Spleen (tissue), 11 donors: ENCODE measurements around the gene NPM3. TPM values are rescaled to one million over a fixed set of nuclear protein-coding genes. Genes with fewer than 3 reads are reported as not detected.
A peak's percentile ranks its signal among the peaks of the same experiment; 100 is the strongest.

Experiments
- DNase-seq: peaks from one replicate; pipeline ENCODE4 v3.0.0-alpha.2; 2020
- H3K27ac ChIP-seq, 8 donors: fragments of 200-600 bp; sonication (generic) in 7 of 8; 1 replicate in 4 of 8; 2 replicates in 4 of 8; pipeline versions ENCODE4 v1.5.0 to v1.8.0; 2016 to 2021; ENCODE audit warnings: inconsistent platforms in 4 of 8, mild to moderate bottlenecking in 4 of 8, moderate library complexity in 1 of 8
- H3K27me3 ChIP-seq, 7 donors: fragments of 200-600 bp; sonication (generic) in 6 of 7; replicated peaks in 1 of 7; 1 replicate in 4 of 7; 2 replicates in 3 of 7; pipeline versions ENCODE4 v1.5.0 to v1.8.0; 2016 to 2021; ENCODE audit warnings: inconsistent platforms in 3 of 7, mild to moderate bottlenecking in 1 of 7
- H3K36me3 ChIP-seq, 6 donors: fragments of 200-600 bp; sonication (generic) in 5 of 6; 1 replicate in 4 of 6; 2 replicates in 2 of 6; pipeline versions ENCODE4 v1.5.0 to v1.8.0; 2016 to 2021; ENCODE audit warnings: inconsistent platforms in 2 of 6
- H3K4me1 ChIP-seq, 6 donors: fragments of 200-600 bp; sonication (generic) in 5 of 6; 1 replicate in 3 of 6; 2 replicates in 3 of 6; pipeline versions ENCODE4 v1.5.0 to v1.8.0; 2016 to 2021; ENCODE audit warnings: inconsistent platforms in 3 of 6
- H3K4me3 ChIP-seq, 8 donors: fragments of 200-600 bp; sonication (generic) in 7 of 8; 1 replicate in 4 of 8; 2 replicates in 4 of 8; pipeline versions ENCODE4 v1.5.0 to v1.8.0; 2016 to 2021; ENCODE audit warnings: inconsistent platforms in 4 of 8, mild to moderate bottlenecking in 4 of 8, moderate library complexity in 2 of 8
- H3K9me3 ChIP-seq, 8 donors: fragments of 200-600 bp; sonication (generic) in 7 of 8; 1 replicate in 4 of 8; 2 replicates in 4 of 8; pipeline versions ENCODE4 v1.5.0 to v1.8.0; 2016 to 2021; ENCODE audit warnings: inconsistent platforms in 4 of 8
- CTCF ChIP-seq, 11 experiments: fragments of 200-600 bp in 7 of 11; fragments of 450-650 bp in 4 of 11; sonication (generic) in 4 of 11; IDR thresholded peaks in 8 of 11; conservative IDR thresholded peaks in 3 of 11; 1 replicate in 7 of 11; 2 replicates in 4 of 11; pipeline versions ENCODE4 v1.4.0 to v1.8.0; 2016 to 2021; ENCODE audit warnings: antibody characterized with exemption in 11 of 11, inconsistent platforms in 4 of 11, mild to moderate bottlenecking in 1 of 11
- POLR2A ChIP-seq, 3 donors: fragments of 450-650 bp; IDR thresholded peaks; one replicate each; pipeline ENCODE4 v1.5.1; 2017; ENCODE audit warnings: antibody characterized with exemption in 3 of 3, mild to moderate bottlenecking in 1 of 3
- POLR2AphosphoS5 ChIP-seq, 3 donors: sonication (generic); formaldehyde crosslinking; IDR thresholded peaks; one replicate each; pipeline ENCODE4 v1.5.1; 2017; ENCODE audit warnings: antibody characterized with exemption in 3 of 3
- WGBS, 5 donors: extraction: QIAGEN DNeasy Blood & Tissue Kit in 3 of 5; methylation state at CpG; one replicate each; pipeline versions ENCODE4 v1.1.5 to v1.1.7; 2013 to 2018; 5-methylcytosine and 5-hydroxymethylcytosine counted together
- intact Hi-C: fragments of 100-400 bp; cut with DNase I; formaldehyde crosslinking; loops from one replicate; pipeline ENCODE4 v1.15.0; 2023; ENCODE audit warnings: low total_unique reads
- polyA plus RNA-seq, 3 donors: library from polyadenylated mRNA; stranded (reverse); fragments of 200-250 nt; gene quantifications; one replicate each; pipeline ENCODE4 v1.2.1, GENCODE V29; 2013
- total RNA-seq, 7 donors: library from RNA; depleted of rRNA in 3 of 7; stranded (reverse); fragments of >200 nt in 3 of 7; fragmentation: NEBNext Ultra II Directional in 4 of 7; extraction: Animal tissue kit (Norgen Biotek cat#: 25700) in 4 of 7; gene quantifications; one replicate each; pipeline versions ENCODE4 v1.1.0 to v1.2.1, GENCODE V29; 2016 to 2021
- donor health status: healthy with polysubstance abuse.
- donor health status: DM: no; HTN: no; CAD: no; lungs with moderate emphysema.
- donor health status: DM: no; HTN: no; CAD: no.
- donor health status: Bipolar disorder and iron deficiency.
- donor health status: healthy.
- donor health status: DM: no; HTN: no; CAD: no.
- donor health status: DM: yes; HTN: yes; CAD: no.

Gene NPM3
- total and polyA plus RNA-seq, 10 donors: 16.8 to 54.6 (median 28.6) TPM

GRCh38 chr10:101807158-101807557 lies 23.9 kb upstream of the NPM3 start:
- 80 to 91% (median 85%) methylated on average over 1 of the region's 1 CpG for WGBS, 5 donors
- no peak overlapping the region for H3K27ac ChIP-seq
- peaks cover under 1 to 64% (median 14%) of the 10 kb centered on the region in 6 donors for H3K4me1 ChIP-seq
- no peaks in the 10 kb centered on the region for H3K9me3 ChIP-seq
- intact Hi-C loops: no loop called here
- no peak for DNase-seq
- H3K4me3 ChIP-seq: no peak overlapping the region
- H3K27me3 ChIP-seq: no peaks in the 10 kb centered on the region
- peaks cover 9 to 100% (median 94%) of the 10 kb centered on the region in 6 donors for H3K36me3 ChIP-seq
- TF ChIP-seq POLR2A (IDR thresholded peaks at IDR 0.05): no peak
- no peak for TF ChIP-seq CTCF (IDR thresholded peaks at IDR 0.05 in 8 of 11, conservative IDR thresholded peaks at IDR 0.05 in 3 of 11)
- TF ChIP-seq POLR2AphosphoS5 (IDR thresholded peaks at IDR 0.05): no peak

DNA sequence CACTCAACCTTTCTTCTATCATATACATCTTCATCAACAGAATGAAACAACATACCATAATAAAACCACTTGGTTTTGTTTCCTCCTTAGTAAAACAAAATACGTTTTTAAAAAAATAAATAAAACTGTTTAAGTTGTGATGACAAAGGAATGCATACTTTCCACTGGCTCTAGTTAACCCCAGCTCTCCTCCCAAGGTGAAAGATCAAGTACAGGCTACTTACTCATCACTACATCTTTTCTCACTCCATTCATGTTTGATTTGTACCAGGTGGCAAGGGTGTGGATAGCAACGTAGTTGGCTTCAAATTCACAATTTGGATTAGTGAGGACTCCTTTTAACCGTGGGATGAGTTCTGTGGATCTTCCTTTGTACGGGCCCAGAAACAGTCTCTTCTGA lies 20.3 kb upstream of the NPM3 start:
- no peak overlapping the region for H3K27ac ChIP-seq
- H3K4me1 ChIP-seq: peaks cover 0 to 63% (median 6%) of the 10 kb centered on the region in 6 donors
- no peaks in the 10 kb centered on the region for H3K9me3 ChIP-seq
- H3K36me3 ChIP-seq: peaks cover 3 to 100% (median 98%) of the 10 kb centered on the region in 6 donors
- 65 to 89% (median 82%) methylated on average over 4 of the region's 4 CpGs for WGBS, 5 donors
- DNase-seq: no peak
- H3K4me3 ChIP-seq: no peak overlapping the region
- intact Hi-C loops: no loop called here
- H3K27me3 ChIP-seq: no peaks in the 10 kb centered on the region
- TF ChIP-seq CTCF (IDR thresholded peaks at IDR 0.05 in 8 of 11, conservative IDR thresholded peaks at IDR 0.05 in 3 of 11) (no peak), POLR2A (IDR thresholded peaks at IDR 0.05) (no peak), POLR2AphosphoS5 (IDR thresholded peaks at IDR 0.05) (no peak)

GRCh38 chr10:101797403-101798059 lies 14.3 kb upstream of the NPM3 start:
- WGBS, 5 donors: 79 to 86% (median 82%) methylated on average over 4 of the region's 4 CpGs
- H3K9me3 ChIP-seq: no peaks in the 10 kb centered on the region
- TF ChIP-seq POLR2AphosphoS5 (IDR thresholded peaks at IDR 0.05) (no peak), POLR2A (IDR thresholded peaks at IDR 0.05) (no peak), CTCF (IDR thresholded peaks at IDR 0.05 in 8 of 11, conservative IDR thresholded peaks at IDR 0.05 in 3 of 11) (no peak)
- DNase-seq: no peak
- H3K27ac ChIP-seq: no peak overlapping the region
- intact Hi-C loops: no loop called here
- H3K4me1 ChIP-seq: peaks cover 0 to 62% (median 5%) of the 10 kb centered on the region in 6 donors
- peaks cover 5 to 100% (median 97%) of the 10 kb centered on the region in 6 donors for H3K36me3 ChIP-seq
- H3K4me3 ChIP-seq: no peak overlapping the region
- H3K27me3 ChIP-seq: no peaks in the 10 kb centered on the region

GRCh38 chr10:101793526-101793925 lies 10.3 kb upstream of the NPM3 start:
- DNase-seq: no peak
- peak in 1 of 3 donors; percentile 9 for TF ChIP-seq POLR2AphosphoS5 (IDR thresholded peaks at IDR 0.05)
- TF ChIP-seq CTCF (IDR thresholded peaks at IDR 0.05 in 8 of 11, conservative IDR thresholded peaks at IDR 0.05 in 3 of 11): no peak
- intact Hi-C loops: no loop called here
- Histone ChIP-seq H3K27ac (no peak overlapping the region), H3K4me1 (peaks cover 0 to 28% (median 3%) of the 10 kb centered on the region in 6 donors), H3K36me3 (peaks cover 8 to 100% (median 97%) of the 10 kb centered on the region in 6 donors), H3K9me3 (no peaks in the 10 kb centered on the region), H3K27me3 (no peaks in the 10 kb centered on the region), H3K4me3 (no peak overlapping the region)
- WGBS, 5 donors: 96 to 99% (median 98%) methylated on average over 12 of the region's 12 CpGs
